Fibroblast of lung (primary cell): ENCODE results near the gene GM2A. TPM values are rescaled to one million over a fixed set of nuclear protein-coding genes. Genes with fewer than 3 reads are reported as not detected.

Experiments used
- DNase-seq, 2 donors: peaks; one replicate each; pipeline versions ENCODE4 v3.0.0 to v3.0.0-alpha.2; 2010; ENCODE audit warnings: low read depth in 2 of 2
- H2AFZ ChIP-seq: 2 replicates; pipeline ENCODE4 v1.5.1; 2012; ENCODE audit warnings: low read length, control low read depth, inconsistent platforms
- H3K27ac ChIP-seq: 2 replicates; pipeline ENCODE4 v1.5.1; 2011; ENCODE audit warnings: low read length, control low read depth; ENCODE audit not compliant: insufficient read depth
- H3K27me3 ChIP-seq: 2 replicates; pipeline ENCODE4 v1.5.1; 2011; ENCODE audit warnings: mild to moderate bottlenecking, low read length; ENCODE audit not compliant: control insufficient read depth, insufficient read depth
- H3K36me3 ChIP-seq: 2 replicates; pipeline ENCODE4 v1.5.1; 2011; ENCODE audit warnings: low read length; ENCODE audit not compliant: control insufficient read depth, insufficient read depth
- H3K4me1 ChIP-seq: 2 replicates; pipeline ENCODE4 v1.5.1; 2011; ENCODE audit warnings: low read length; ENCODE audit not compliant: control insufficient read depth, insufficient read depth; ENCODE audit errors: extremely low read depth
- H3K4me2 ChIP-seq: 2 replicates; pipeline ENCODE4 v1.5.1; 2011; ENCODE audit warnings: low read length, control low read depth; ENCODE audit not compliant: insufficient read depth; ENCODE audit errors: extremely low read depth
- H3K4me3 ChIP-seq, 4 experiments: fragments of 200-600 bp in 1 of 4; sonication (generic) in 1 of 4; replicated peaks in 1 of 4; 2 replicates each; pipeline ENCODE4 v1.5.1; 2011 to 2016; ENCODE audit warnings: low read length in 4 of 4, low read depth in 3 of 4, mild to moderate bottlenecking in 3 of 4, control low read depth in 2 of 4, inconsistent platforms in 1 of 4, mixed read lengths in 1 of 4; ENCODE audit not compliant: insufficient read depth in 1 of 4; ENCODE audit errors: control extremely low read depth in 1 of 4
- H3K79me2 ChIP-seq: 2 replicates; pipeline ENCODE4 v1.5.1; 2012; ENCODE audit warnings: mild to moderate bottlenecking, low read length, inconsistent platforms; ENCODE audit not compliant: control insufficient read depth, insufficient read depth
- H3K9ac ChIP-seq: 2 replicates; pipeline ENCODE4 v1.5.1; 2011; ENCODE audit warnings: mild to moderate bottlenecking, low read length, control low read depth; ENCODE audit not compliant: insufficient read depth
- H3K9me3 ChIP-seq: 2 replicates; pipeline ENCODE4 v1.5.1; 2012; ENCODE audit warnings: low read depth, low read length; ENCODE audit not compliant: control insufficient read depth, insufficient read depth
- H4K20me1 ChIP-seq: 2 replicates; pipeline ENCODE4 v1.5.1; 2011; ENCODE audit warnings: low read length; ENCODE audit not compliant: control insufficient read depth, insufficient read depth; ENCODE audit errors: extremely low read depth
- EZH2 ChIP-seq: IDR thresholded peaks from 2 replicates; pipeline ENCODE4 v1.5.1; 2012; ENCODE audit warnings: low read length, control low read depth, mild to moderate bottlenecking; ENCODE audit errors: missing control alignments
- polyA plus RNA-seq, 2 donors: library from polyadenylated mRNA; depleted of rRNA in 1 of 2; stranded (reverse) in 1 of 2; unstranded in 1 of 2; fragments of >200 nt; gene quantifications; 2 replicates each; pipeline ENCODE4 v1.2.1, GENCODE V29; 2011 to 2012; ENCODE audit warnings: missing spikeins in 1 of 2
- total RNA-seq: library from RNA; depleted of rRNA; stranded (reverse); fragments of >200 nt; gene quantifications from 2 replicates; pipeline ENCODE4 v1.2.1, GENCODE V29; 2014
- TF ChIP-seq, protein P1 (sequence below), 2 donors: IDR thresholded peaks in 1 of 2; conservative IDR thresholded peaks in 1 of 2; 1 replicate in 1 of 2; 2 replicates in 1 of 2; pipeline ENCODE4 v1.5.1; 2011 to 2012; ENCODE audit warnings: low read length in 2 of 2, control low read depth in 1 of 2, inconsistent platforms in 1 of 2, low read depth in 1 of 2, mild to moderate bottlenecking in 1 of 2

GM2A gene
- total and polyA plus RNA-seq, 2 donors (not counting 1 experiment from before 2014, with no cell fraction given): 11.9 to 28.2 TPM

DNA sequence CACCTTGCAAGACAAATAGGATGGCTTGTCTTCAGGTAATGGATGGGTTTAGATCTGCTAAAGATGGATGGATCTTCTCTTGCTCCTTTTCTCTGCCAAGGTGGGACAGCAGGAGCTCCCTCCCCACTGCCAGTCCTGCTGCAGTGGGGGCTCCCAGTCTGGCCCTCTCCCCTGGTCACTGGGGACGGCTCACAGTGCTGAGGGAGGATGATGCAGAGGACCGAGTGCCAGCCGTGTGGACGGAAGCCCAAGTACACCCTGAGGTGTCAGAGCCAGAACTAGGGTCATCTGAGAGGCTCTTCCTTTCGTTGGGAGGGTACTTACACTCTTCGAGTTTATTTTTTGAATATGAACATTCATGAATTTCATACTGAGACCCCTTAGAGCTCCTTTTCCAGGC, 34.8 kb upstream of the GM2A start:
- no peaks in the 10 kb centered on the region for H3K79me2 ChIP-seq
- no peaks in the 10 kb centered on the region for H3K27me3 ChIP-seq
- no peak for TF ChIP-seq EZH2
- TF ChIP-seq, protein P1, sequence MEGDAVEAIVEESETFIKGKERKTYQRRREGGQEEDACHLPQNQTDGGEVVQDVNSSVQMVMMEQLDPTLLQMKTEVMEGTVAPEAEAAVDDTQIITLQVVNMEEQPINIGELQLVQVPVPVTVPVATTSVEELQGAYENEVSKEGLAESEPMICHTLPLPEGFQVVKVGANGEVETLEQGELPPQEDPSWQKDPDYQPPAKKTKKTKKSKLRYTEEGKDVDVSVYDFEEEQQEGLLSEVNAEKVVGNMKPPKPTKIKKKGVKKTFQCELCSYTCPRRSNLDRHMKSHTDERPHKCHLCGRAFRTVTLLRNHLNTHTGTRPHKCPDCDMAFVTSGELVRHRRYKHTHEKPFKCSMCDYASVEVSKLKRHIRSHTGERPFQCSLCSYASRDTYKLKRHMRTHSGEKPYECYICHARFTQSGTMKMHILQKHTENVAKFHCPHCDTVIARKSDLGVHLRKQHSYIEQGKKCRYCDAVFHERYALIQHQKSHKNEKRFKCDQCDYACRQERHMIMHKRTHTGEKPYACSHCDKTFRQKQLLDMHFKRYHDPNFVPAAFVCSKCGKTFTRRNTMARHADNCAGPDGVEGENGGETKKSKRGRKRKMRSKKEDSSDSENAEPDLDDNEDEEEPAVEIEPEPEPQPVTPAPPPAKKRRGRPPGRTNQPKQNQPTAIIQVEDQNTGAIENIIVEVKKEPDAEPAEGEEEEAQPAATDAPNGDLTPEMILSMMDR (conservative IDR thresholded peaks at IDR 0.05 in 1 of 2, IDR thresholded peaks at IDR 0.05 in 1 of 2; ENCODE audit: low read depth in 1 of 2, low read length in 2 of 2): no peak
- no peak for DNase-seq
- no peak overlapping the region for H2AFZ ChIP-seq
- no peak overlapping the region for H3K9ac ChIP-seq
- peaks cover under 1% of the 10 kb centered on the region for H3K4me1 ChIP-seq
- no peaks in the 10 kb centered on the region for H3K9me3 ChIP-seq
- no peaks in the 10 kb centered on the region for H4K20me1 ChIP-seq
- H3K27ac ChIP-seq: no peak overlapping the region
- H3K4me3 ChIP-seq: no peak overlapping the region
- no peak overlapping the region for H3K4me2 ChIP-seq
- H3K36me3 ChIP-seq: no peaks in the 10 kb centered on the region

DNA sequence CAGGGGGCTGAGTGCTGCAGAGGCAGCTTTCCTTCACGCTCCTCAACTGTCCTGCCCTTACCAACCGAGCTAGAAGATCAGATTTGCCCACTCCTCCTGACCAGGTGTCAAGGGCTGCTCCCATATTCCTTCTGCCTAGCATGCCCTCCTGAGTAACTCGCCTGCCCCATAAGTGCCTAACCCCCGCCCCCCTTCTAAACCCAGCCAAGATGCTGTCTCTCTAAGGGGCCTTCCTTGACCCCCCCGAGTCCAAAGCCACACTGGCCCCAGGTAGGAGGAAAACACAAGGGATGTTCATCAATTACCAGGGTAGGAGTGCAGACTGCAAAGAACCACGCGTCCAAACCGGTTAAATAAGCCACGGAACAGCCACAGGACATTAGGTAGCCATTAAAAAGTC, 33.8 kb upstream of the GM2A start:
- no peak overlapping the region for H3K4me2 ChIP-seq
- no peak for TF ChIP-seq EZH2
- TF ChIP-seq, protein P1 (conservative IDR thresholded peaks at IDR 0.05 in 1 of 2, IDR thresholded peaks at IDR 0.05 in 1 of 2; ENCODE audit: low read depth in 1 of 2, low read length in 2 of 2): no peak
- no peak overlapping the region for H3K9ac ChIP-seq
- H4K20me1 ChIP-seq: no peaks in the 10 kb centered on the region
- peaks cover 2% of the 10 kb centered on the region for H3K4me1 ChIP-seq
- no peaks in the 10 kb centered on the region for H3K9me3 ChIP-seq
- H2AFZ ChIP-seq: no peak overlapping the region
- H3K79me2 ChIP-seq: no peaks in the 10 kb centered on the region
- H3K4me3 ChIP-seq: no peak overlapping the region
- H3K27ac ChIP-seq: no peak overlapping the region
- no peaks in the 10 kb centered on the region for H3K36me3 ChIP-seq
- DNase-seq: no peak
- H3K27me3 ChIP-seq: no peaks in the 10 kb centered on the region

DNA sequence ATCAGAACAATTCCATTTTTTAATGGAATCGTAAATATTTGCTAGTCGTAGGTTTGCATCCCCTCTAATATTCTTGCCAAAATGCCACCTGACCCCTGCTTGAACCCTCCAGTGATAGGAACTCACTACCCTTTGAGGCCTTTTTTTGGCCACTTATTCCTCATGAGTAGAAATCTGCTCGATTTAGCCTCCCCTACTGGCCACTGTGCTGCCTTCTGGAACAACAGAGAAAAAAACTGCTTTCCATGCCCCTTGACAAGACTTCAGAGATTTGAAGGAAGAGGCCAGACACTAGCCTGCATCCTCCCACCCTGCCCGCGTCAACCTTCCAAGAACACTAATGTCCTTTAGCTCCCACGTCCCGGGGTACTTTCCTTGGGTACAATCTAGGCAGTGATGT, 33.2 kb upstream of the GM2A start:
- no peaks in the 10 kb centered on the region for H3K79me2 ChIP-seq
- no peaks in the 10 kb centered on the region for H4K20me1 ChIP-seq
- H3K4me2 ChIP-seq: no peak overlapping the region
- peaks cover 2% of the 10 kb centered on the region for H3K4me1 ChIP-seq
- DNase-seq: no peak
- H3K9me3 ChIP-seq: no peaks in the 10 kb centered on the region
- no peak overlapping the region for H3K27ac ChIP-seq
- H3K4me3 ChIP-seq: no peak overlapping the region
- H3K36me3 ChIP-seq: no peaks in the 10 kb centered on the region
- TF ChIP-seq, protein P1 (conservative IDR thresholded peaks at IDR 0.05 in 1 of 2, IDR thresholded peaks at IDR 0.05 in 1 of 2; ENCODE audit: low read depth in 1 of 2, low read length in 2 of 2): peak; percentile 17 to 40
- no peak for TF ChIP-seq EZH2
- H2AFZ ChIP-seq: no peak overlapping the region
- H3K27me3 ChIP-seq: no peaks in the 10 kb centered on the region
- no peak overlapping the region for H3K9ac ChIP-seq
